ENCODE measurements around the gene CCT7. TPM values are rescaled to one million over a fixed set of nuclear protein-coding genes. Genes with fewer than 3 reads are reported as not detected.

The CCT7 gene
- polyA plus RNA-seq, 1 of the 3 experiments (the other 2 are of a cell fraction) = 369 TPM

- TF ChIP-seq RXRA (IDR thresholded peaks at IDR 0.05; ENCODE audit: borderline replicate concordance, low read depth) (no peak), RFX5 (IDR thresholded peaks at IDR 0.05; ENCODE audit: low read length) (no peak), SIN3A (IDR thresholded peaks at IDR 0.05; ENCODE audit: borderline replicate concordance, low read depth, low read length) (no peak), NRF1 (IDR thresholded peaks at IDR 0.05; ENCODE audit: low read depth, low read length) (no peak)
Measured at GRCh38 chr2:73254343-73255006, 20.4 kb downstream of the CCT7 start (continued).

GRCh38 chr2:73255007-73255644 is 21.0 kb downstream of the CCT7 start:
- 60% methylated on average over 1 of the region's 4 CpGs for WGBS (ENCODE audit: low lambda C conversion rate)

GRCh38 chr2:73255907-73256617 is 22.0 kb downstream of the CCT7 start:
- ChIA-PET CTCF (interaction anchor here (0.6 to 1.3 kb wide), 3 partner anchors 10 to 118 kb away, joined by 3 read pairs; no protein-coding TSS in a partner anchor), POLR2A (interaction anchor here (1.4 to 1.9 kb wide), 2 partner anchors 11 to 22 kb away, joined by 6 to 8 read pairs; partner anchors contain the start of genes CCT7 and PRADC1)

More at GRCh38 chr2:73255007-73255644, 21.0 kb downstream of the CCT7 start:
- Histone ChIP-seq H3K27ac (ENCODE audit: low read depth in 2 of 2, low read length in 1 of 2) (no peak overlapping the region; a peak in 1 of 4 replicates), H3F3A (replicated peaks; ENCODE audit: insufficient read depth) (no peaks in the 10 kb centered on the region), H3K9me3 (no peaks in the 10 kb centered on the region), H3K36me3 (replicated peaks in 1 of 2; ENCODE audit: control insufficient read depth in 1 of 2, insufficient read depth in 2 of 2, low read length in 1 of 2) (peaks cover 13 to 40% of the 10 kb centered on the region in 2 experiments), H3K9ac (no peak overlapping the region), H3K79me2 (ENCODE audit: insufficient read depth) (no peaks in the 10 kb centered on the region), H2AFZ (ENCODE audit: low read depth) (no peak overlapping the region), H3K9me2 (no peaks in the 10 kb centered on the region), H3K4me2 (no peak overlapping the region), H3K4me1 (ENCODE audit: control insufficient read depth in 1 of 2, insufficient read depth in 2 of 2, low read depth in 1 of 2, low read length in 1 of 2) (no peaks in the 10 kb centered on the region), H3K4me3 (ENCODE audit: low read depth in 2 of 2, low read length in 1 of 2) (no peak overlapping the region), H3K27me3 (ENCODE audit: insufficient read depth) (no peaks in the 10 kb centered on the region), H4K20me1 (ENCODE audit: insufficient read depth) (0 out of 2 replicates have a peak, but pooled peaks cover 3% of the 10 kb centered on the region)
- DNase-seq = no peak
- POLR2A ChIA-PET = interaction anchor here (1.9 kb wide), 1 partner anchor 10 kb away, joined by 6 read pairs; no protein-coding TSS in a partner anchor
- CTCF ChIA-PET = interaction anchor here (1.3 to 1.6 kb wide), 2 partner anchors 11 to 12 kb away, joined by 3 read pairs; no protein-coding TSS in a partner anchor
- no peak for TF ChIP-seq GATA2 (CRISPR knock-in tag; IDR thresholded peaks at IDR 0.05)
- peak; percentile 44; the same call in 1 of the 2 replicates for TF ChIP-seq POLR2AphosphoS5 (IDR thresholded peaks at IDR 0.05; ENCODE audit: low read depth, low read length)

More at GRCh38 chr2:73255907-73256617, 22.0 kb downstream of the CCT7 start:
- Histone ChIP-seq H3K9me3 (no peaks in the 10 kb centered on the region), H3K79me2 (ENCODE audit: insufficient read depth) (no peaks in the 10 kb centered on the region), H3K4me1 (ENCODE audit: control insufficient read depth in 1 of 2, insufficient read depth in 2 of 2, low read depth in 1 of 2, low read length in 1 of 2) (no peaks in the 10 kb centered on the region), H3K36me3 (replicated peaks in 1 of 2; ENCODE audit: control insufficient read depth in 1 of 2, insufficient read depth in 2 of 2, low read length in 1 of 2) (peaks cover 4 to 33% of the 10 kb centered on the region in 2 experiments), H3F3A (replicated peaks; ENCODE audit: insufficient read depth) (no peaks in the 10 kb centered on the region), H3K9me2 (no peaks in the 10 kb centered on the region), H3K9ac (no peak overlapping the region), H2AFZ (ENCODE audit: low read depth) (no peak overlapping the region), H3K4me3 (ENCODE audit: low read depth in 2 of 2, low read length in 1 of 2) (no peak overlapping the region), H4K20me1 (ENCODE audit: insufficient read depth) (no peaks in the 10 kb centered on the region), H3K27me3 (ENCODE audit: insufficient read depth) (no peaks in the 10 kb centered on the region), H3K27ac (ENCODE audit: low read depth in 2 of 2, low read length in 1 of 2) (no peak overlapping the region), H3K4me2 (no peak overlapping the region)
- WGBS (ENCODE audit: low lambda C conversion rate) = 56% methylated on average over 4 of the region's 5 CpGs
- no peak for TF ChIP-seq EP300 (IDR thresholded peaks at IDR 0.05; ENCODE audit: borderline replicate concordance in 1 of 2, low read depth in 1 of 2, low read length in 1 of 2)
- no peak for TF ChIP-seq EZH2phosphoT487 (IDR thresholded peaks at IDR 0.05; ENCODE audit: borderline replicate concordance, low read depth)
- no peak for TF ChIP-seq FOSL2 (IDR thresholded peaks at IDR 0.05; ENCODE audit: borderline replicate concordance, low read depth)
- DNase-seq = no peak
